IPS-15b (cell line): ENCODE data around the gene CYP11A1.

Experiments
- H3K27me3 ChIP-seq: one replicate; pipeline ENCODE4 v1.6.1; 2013; ENCODE audit warnings: low read length; ENCODE audit not compliant: control insufficient read depth, insufficient read depth
- H3K36me3 ChIP-seq: one replicate; pipeline ENCODE4 v1.6.1; 2013; ENCODE audit warnings: low read length; ENCODE audit not compliant: control insufficient read depth, insufficient read depth
- H3K4me1 ChIP-seq: one replicate; pipeline ENCODE4 v1.6.1; 2013; ENCODE audit warnings: mild to moderate bottlenecking, low read length; ENCODE audit not compliant: control insufficient read depth, insufficient read depth
- H3K4me3 ChIP-seq: one replicate; pipeline ENCODE4 v1.5.1; 2013; ENCODE audit warnings: low read depth, low read length
- H3K9ac ChIP-seq: one replicate; pipeline ENCODE4 v1.6.1; 2013; ENCODE audit warnings: low read depth, mild to moderate bottlenecking, low read length
- H3K9me3 ChIP-seq: one replicate; pipeline ENCODE4 v1.6.1; 2013; ENCODE audit warnings: mild to moderate bottlenecking, low read length; ENCODE audit not compliant: control insufficient read depth, insufficient read depth

The CYP11A1 gene

DNA sequence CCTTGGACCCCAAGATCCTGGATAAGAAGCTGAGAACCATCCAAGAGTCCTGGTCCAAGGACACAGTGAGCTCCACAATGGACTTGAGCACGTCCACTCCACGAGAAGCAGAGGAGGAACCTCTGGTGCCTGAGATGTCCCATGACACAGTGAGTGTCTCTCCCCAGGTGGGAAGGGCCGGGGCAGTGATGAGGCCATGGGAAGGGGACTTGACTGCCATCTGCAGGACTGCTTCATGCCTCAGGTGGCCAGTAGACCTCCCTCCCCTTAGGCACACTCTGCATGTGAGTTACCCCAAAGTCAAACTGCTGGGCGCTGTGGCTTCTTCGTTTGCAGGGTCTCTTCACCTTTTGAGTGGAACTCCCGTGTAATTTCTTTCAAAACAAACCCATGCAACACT lies 71.6 kb downstream of the CYP11A1 start:
- Histone ChIP-seq H3K36me3 (no peaks in the 10 kb centered on the region), H3K27me3 (peaks cover 73% of the 10 kb centered on the region), H3K9ac (no peak overlapping the region), H3K9me3 (no peaks in the 10 kb centered on the region), H3K4me1 (peaks cover 16% of the 10 kb centered on the region), H3K4me3 (no peak overlapping the region)

GRCh38 chr15:74294010-74294409 lies 73.4 kb downstream of the CYP11A1 start:
- Histone ChIP-seq H3K4me1 (peaks cover 13% of the 10 kb centered on the region), H3K4me3 (no peak overlapping the region), H3K9me3 (no peaks in the 10 kb centered on the region), H3K9ac (no peak overlapping the region), H3K36me3 (no peaks in the 10 kb centered on the region), H3K27me3 (peaks cover 73% of the 10 kb centered on the region)

DNA sequence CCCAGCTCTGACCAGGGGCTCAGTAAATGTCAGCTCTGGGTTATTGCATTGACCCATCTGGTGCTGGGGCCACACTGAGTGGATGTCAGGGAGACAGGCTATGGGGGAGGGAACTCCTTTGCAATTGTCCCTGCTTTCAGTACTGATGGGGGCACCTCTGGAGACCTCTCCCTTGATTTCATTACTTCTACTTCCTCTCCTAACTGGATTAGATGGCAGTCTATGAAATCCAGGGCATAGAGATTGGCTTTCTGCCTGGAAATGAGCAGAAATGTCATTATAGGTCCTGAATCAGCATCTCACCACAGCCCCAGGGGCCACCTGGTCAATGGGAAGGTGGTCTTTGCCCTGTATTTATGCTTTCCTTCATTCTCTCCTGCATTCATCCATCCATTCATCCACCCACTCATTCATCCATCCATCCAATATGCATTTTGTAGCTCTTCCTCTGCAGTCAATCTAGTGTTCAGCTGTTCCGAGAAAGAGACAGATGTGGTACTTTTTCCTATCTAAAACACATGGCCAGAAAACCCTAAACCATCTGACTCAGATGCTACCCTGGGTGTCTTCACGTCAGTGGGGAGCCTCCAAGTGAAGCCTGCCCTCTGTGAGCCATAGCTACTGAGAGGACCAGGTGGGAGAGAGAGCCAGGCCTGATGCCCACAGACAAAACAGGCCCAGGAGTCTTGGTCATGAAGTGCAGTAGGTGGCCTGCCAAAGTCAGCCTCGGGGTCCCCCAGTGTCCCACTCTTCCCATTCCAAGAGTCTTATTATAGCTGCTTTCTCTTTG lies 74.2 kb downstream of the CYP11A1 start:
- H3K4me3 ChIP-seq: no peak overlapping the region
- H3K4me1 ChIP-seq: peaks cover 13% of the 10 kb centered on the region
- no peaks in the 10 kb centered on the region for H3K9me3 ChIP-seq
- H3K9ac ChIP-seq: no peak overlapping the region
- peaks cover 80% of the 10 kb centered on the region for H3K27me3 ChIP-seq
- no peaks in the 10 kb centered on the region for H3K36me3 ChIP-seq

GRCh38 chr15:74291101-74292071 lies 76.1 kb downstream of the CYP11A1 start:
- Histone ChIP-seq H3K9me3 (no peaks in the 10 kb centered on the region), H3K4me3 (peak overlapping the region; percentile 38), H3K9ac (no peak overlapping the region), H3K27me3 (peaks cover 83% of the 10 kb centered on the region), H3K36me3 (no peaks in the 10 kb centered on the region), H3K4me1 (peaks cover 13% of the 10 kb centered on the region)

DNA sequence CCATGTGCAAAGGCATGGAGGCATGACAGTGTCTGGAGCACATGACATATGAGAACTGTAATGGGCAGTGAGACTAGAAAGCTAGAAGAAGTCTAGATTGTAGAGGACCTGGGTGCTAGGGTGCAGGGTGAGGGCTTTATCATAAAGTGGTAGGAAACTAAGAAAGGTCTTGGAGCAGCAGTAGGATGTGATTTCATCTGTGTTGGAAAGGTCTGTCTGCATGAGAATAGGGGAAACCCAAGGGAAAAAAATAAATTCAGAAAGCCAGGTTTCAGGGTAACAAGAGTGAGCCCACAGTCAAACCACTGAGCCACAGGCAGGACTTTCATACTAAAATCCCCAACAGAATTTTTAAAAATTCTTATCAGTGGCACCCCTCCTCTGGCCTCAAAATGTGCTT lies 76.8 kb downstream of the CYP11A1 start:
- H3K9ac ChIP-seq: no peak overlapping the region
- peaks cover 84% of the 10 kb centered on the region for H3K27me3 ChIP-seq
- H3K9me3 ChIP-seq: no peaks in the 10 kb centered on the region
- H3K36me3 ChIP-seq: no peaks in the 10 kb centered on the region
- H3K4me1 ChIP-seq: peaks cover 13% of the 10 kb centered on the region
- H3K4me3 ChIP-seq: peak overlapping the region; percentile 38

DNA sequence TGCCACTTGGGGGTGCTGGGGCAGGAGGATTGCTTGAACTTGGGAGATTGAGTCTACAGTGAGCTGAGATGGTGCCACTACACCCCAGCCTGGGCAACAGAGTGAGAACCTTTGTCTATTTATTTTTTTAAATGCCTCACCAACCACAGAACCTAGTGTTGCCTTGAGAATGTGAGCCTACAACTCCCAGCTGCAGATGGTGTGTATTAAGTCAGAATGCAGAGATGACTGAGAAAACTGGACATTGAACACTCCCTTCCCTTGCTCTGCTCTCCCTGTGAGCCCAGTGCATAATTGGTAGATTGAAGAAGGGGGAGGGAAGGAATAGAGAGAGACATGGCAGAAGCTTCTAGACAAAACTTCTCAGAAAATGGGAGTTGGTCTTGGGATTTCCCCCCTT lies 77.8 kb downstream of the CYP11A1 start:
- peaks cover 75% of the 10 kb centered on the region for H3K27me3 ChIP-seq
- no peak overlapping the region for H3K4me3 ChIP-seq
- no peaks in the 10 kb centered on the region for H3K9me3 ChIP-seq
- no peaks in the 10 kb centered on the region for H3K36me3 ChIP-seq
- H3K9ac ChIP-seq: no peak overlapping the region
- H3K4me1 ChIP-seq: peaks cover 13% of the 10 kb centered on the region
